Neural cell (in vitro differentiated cells): Measurements from ENCODE around the gene HCK. TPM values are rescaled to one million over a fixed set of nuclear protein-coding genes. Genes with fewer than 3 reads are reported as not detected.

Experiments used
- H2AFZ ChIP-seq: fragments of 200-600, 300-800 bp; sonication (generic), shearing (Covaris generic); 2 replicates; pipeline ENCODE4 v1.6.0; 2014; ENCODE audit warnings: low read depth, mild to moderate bottlenecking, antibody characterized with exemption, low read length, moderate library complexity
- H3F3A ChIP-seq: fragments of 200-600 bp; shearing (Covaris generic); 2 replicates; pipeline ENCODE4 v1.6.1; 2016; ENCODE audit warnings: mild to moderate bottlenecking, moderate library complexity, mixed read lengths, antibody characterized with exemption, low read length; ENCODE audit not compliant: insufficient read depth, poor library complexity, severe bottlenecking
- H3K27ac ChIP-seq: fragments of 200-600, 300-800 bp; sonication (generic), shearing (Covaris generic); 2 replicates; pipeline ENCODE4 v1.5.1; 2014; ENCODE audit warnings: mild to moderate bottlenecking, low read length, moderate library complexity
- H3K27me3 ChIP-seq: fragments of 300-800, 200-600 bp; sonication (generic), shearing (Covaris generic); 2 replicates; pipeline ENCODE4 v1.6.0; 2014; ENCODE audit warnings: mild to moderate bottlenecking, low read depth, low read length, moderate library complexity; ENCODE audit not compliant: insufficient read depth
- H3K36me3 ChIP-seq: fragments of 300-800, 200-600 bp; sonication (generic), shearing (Covaris generic); 2 replicates; pipeline ENCODE4 v1.5.1; 2014; ENCODE audit warnings: mild to moderate bottlenecking, antibody characterized with exemption, low read length, moderate library complexity; ENCODE audit not compliant: insufficient read depth
- H3K4me2 ChIP-seq: fragments of 300-800, 200-600 bp; sonication (generic), shearing (Covaris generic); 2 replicates; pipeline ENCODE4 v1.6.0; 2014; ENCODE audit warnings: mild to moderate bottlenecking, low read length
- H3K4me3 ChIP-seq: fragments of 300-800, 200-600 bp; sonication (generic), shearing (Covaris generic); 2 replicates; pipeline ENCODE4 v1.5.1; 2014; ENCODE audit warnings: mild to moderate bottlenecking, low read length, moderate library complexity
- H3K79me2 ChIP-seq: fragments of 200-600 bp; shearing (Covaris generic); replicated peaks from 2 replicates; pipeline ENCODE4 v1.6.0; 2014; ENCODE audit warnings: mild to moderate bottlenecking, low read length, moderate library complexity; ENCODE audit not compliant: insufficient read depth
- H3K9ac ChIP-seq: fragments of 300-800, 200-600 bp; sonication (generic), shearing (Covaris generic); 2 replicates; pipeline ENCODE4 v1.6.1; 2016; ENCODE audit warnings: mild to moderate bottlenecking, low read length, mixed read lengths
- H3K9me2 ChIP-seq: fragments of 200-600 bp; shearing (Covaris generic); 2 replicates; pipeline ENCODE4 v1.6.1; 2016; ENCODE audit warnings: mild to moderate bottlenecking, low read length, mixed read lengths; ENCODE audit not compliant: insufficient read depth
- H3K9me3 ChIP-seq: fragments of 200-600, 300-800 bp; sonication (generic), shearing (Covaris generic); 2 replicates; pipeline ENCODE4 v1.6.1; 2016; ENCODE audit warnings: mild to moderate bottlenecking, mixed run types, low read length, moderate library complexity, mixed read lengths
- H4K20me1 ChIP-seq: fragments of 200-600 bp; shearing (Covaris generic); 2 replicates; pipeline ENCODE4 v1.6.1; 2016; ENCODE audit warnings: mild to moderate bottlenecking, mixed run types; ENCODE audit not compliant: insufficient read depth
- CTCF ChIP-seq: fragments of 450-650 bp; IDR thresholded peaks from 2 replicates; pipeline ENCODE4 v1.5.1; 2014; ENCODE audit warnings: antibody characterized with exemption, mild to moderate bottlenecking, moderate library complexity; ENCODE audit not compliant: poor library complexity, severe bottlenecking
- EP300 ChIP-seq: fragments of 450-650 bp; conservative IDR thresholded peaks from 2 replicates; pipeline ENCODE4 v1.6.1; 2014; ENCODE audit warnings: antibody characterized with exemption, mild to moderate bottlenecking, moderate library complexity; ENCODE audit not compliant: poor library complexity, severe bottlenecking
- MXI1 ChIP-seq: fragments of 450-650 bp; conservative IDR thresholded peaks from 2 replicates; pipeline ENCODE4 v1.6.1; 2014; ENCODE audit warnings: antibody characterized with exemption, mild to moderate bottlenecking; ENCODE audit not compliant: poor library complexity, severe bottlenecking
- POLR2AphosphoS5 ChIP-seq: IDR thresholded peaks from 2 replicates; pipeline ENCODE4 v1.6.1; 2012
- REST ChIP-seq: IDR thresholded peaks from 2 replicates; pipeline ENCODE4 v1.6.1; 2012; ENCODE audit warnings: borderline replicate concordance
- SMC3 ChIP-seq: fragments of 450-650 bp; conservative IDR thresholded peaks from 2 replicates; pipeline ENCODE4 v1.6.1; 2014; ENCODE audit warnings: antibody characterized with exemption, mild to moderate bottlenecking, moderate library complexity; ENCODE audit not compliant: poor library complexity
- TAF1 ChIP-seq: IDR thresholded peaks from 2 replicates; pipeline ENCODE4 v1.6.1; 2012; ENCODE audit warnings: low read depth
- polyA plus RNA-seq: library from polyadenylated mRNA; depleted of rRNA; stranded (reverse); fragments of >200 nt; gene quantifications from 2 replicates; pipeline ENCODE4 v1.2.3, GENCODE V29; 2014

HCK gene
- polyA plus RNA-seq, 1 donor from 2014 or later = 0.58 TPM

GRCh38 chr20:32024683-32025295, 27.3 kb upstream of the HCK start:
- Histone ChIP-seq H3K36me3 (no peaks in the 10 kb centered on the region), H3K4me3 (no peak overlapping the region), H3K9me3 (no peaks in the 10 kb centered on the region), H3K27me3 (peaks cover 13% of the 10 kb centered on the region), H3K9ac (no peak overlapping the region), H3K4me2 (no peak overlapping the region), H3K79me2 (no peaks in the 10 kb centered on the region), H2AFZ (no peak overlapping the region), H3K27ac (no peak overlapping the region), H3F3A (no peaks in the 10 kb centered on the region), H4K20me1 (no peaks in the 10 kb centered on the region), H3K9me2 (no peaks in the 10 kb centered on the region)
- no peak for TF ChIP-seq REST
- no peak for TF ChIP-seq TAF1
- no peak for TF ChIP-seq EP300
- no peak for TF ChIP-seq MXI1

GRCh38 chr20:32027643-32028042, 24.4 kb upstream of the HCK start:
- TF ChIP-seq CTCF (no peak), POLR2AphosphoS5 (no peak), REST (no peak), SMC3 (no peak)
- Histone ChIP-seq H3K9me3 (no peaks in the 10 kb centered on the region), H3K27me3 (peaks cover 14% of the 10 kb centered on the region)

More at GRCh38 chr20:32027643-32028042, 24.4 kb upstream of the HCK start:
- Histone ChIP-seq H3K36me3 (no peaks in the 10 kb centered on the region), H3K27ac (no peak overlapping the region), H3F3A (no peaks in the 10 kb centered on the region), H3K9me2 (no peaks in the 10 kb centered on the region), H3K9ac (no peak overlapping the region), H4K20me1 (no peaks in the 10 kb centered on the region), H2AFZ (no peak overlapping the region), H3K4me3 (no peak overlapping the region), H3K79me2 (no peaks in the 10 kb centered on the region), H3K4me2 (no peak overlapping the region)
